PC-3 (cell line): ENCODE results near the gene MAS1L. TPM values are rescaled to one million over a fixed set of nuclear protein-coding genes. Genes with fewer than 3 reads are reported as not detected.

Source experiments
- ATAC-seq: fragments of 200-7000 bp; cut with Tn5 transposase; 2 replicates; pipeline ENCODE4 v1.9.1; 2020; ENCODE audit warnings: mild to moderate bottlenecking, moderate library complexity
- BruUV-seq: library from RNA; stranded (reverse); fragments of 400-500 nt; replicated peaks from 2 replicates; lab custom pipeline; 2021; lab: Mats Ljungman, UMichigan
- CTCF ChIA-PET: fragments of 300-600 bp; sonication (Branson Sonifier 250); formaldehyde crosslinking; loops from one replicate; lab custom pipeline; 2022; ENCODE audit warnings: antibody characterized with exemption; lab: Charles Lee
- POLR2A ChIA-PET: fragments of 300-600 bp; sonication (Branson Sonifier 250); formaldehyde crosslinking; loops from one replicate; lab custom pipeline; 2022; ENCODE audit warnings: antibody characterized with exemption; ENCODE audit not compliant: unreplicated experiment; lab: Charles Lee
- DNase-seq: peaks from one replicate; pipeline ENCODE4 v3.0.0-alpha.2; 2015
- H2AFZ ChIP-seq: fragments of 300-600 bp; sonication (generic); 2 replicates; pipeline ENCODE4 v1.6.0; 2016; ENCODE audit warnings: antibody characterized with exemption, low read length
- H3F3A ChIP-seq: fragments of 300-600 bp; sonication (generic); one replicate; pipeline ENCODE4 v1.6.0; 2017; ENCODE audit warnings: antibody characterized with exemption, low read length, control low read depth, mild to moderate bottlenecking; ENCODE audit not compliant: unreplicated experiment
- H3K27ac ChIP-seq: fragments of 300-600 bp; sonication (generic); 2 replicates; pipeline ENCODE4 v1.5.1; 2016; ENCODE audit warnings: mild to moderate bottlenecking, low read length
- H3K27me3 ChIP-seq: fragments of 300-600 bp; sonication (generic); 2 replicates; pipeline ENCODE4 v1.6.1; 2016; ENCODE audit warnings: low read length, mixed read lengths
- H3K36me3 ChIP-seq: fragments of 300-600 bp; sonication (generic); 2 replicates; pipeline ENCODE4 v1.6.1; 2016; ENCODE audit warnings: low read depth, mixed run types, low read length, mixed read lengths
- H3K4me1 ChIP-seq: fragments of 300-600 bp; sonication (generic); 2 replicates; pipeline ENCODE4 v1.5.1; 2016; ENCODE audit warnings: low read length; ENCODE audit not compliant: insufficient read depth
- H3K4me2 ChIP-seq: fragments of 300-600 bp; sonication (generic); 2 replicates; pipeline ENCODE4 v1.6.0; 2016; ENCODE audit warnings: low read length
- H3K4me3 ChIP-seq: fragments of 300-600 bp; sonication (generic); 2 replicates; pipeline ENCODE4 v1.5.1; 2016; ENCODE audit warnings: mild to moderate bottlenecking, low read length, mixed read lengths
- H3K79me2 ChIP-seq: fragments of 300-600 bp; sonication (generic); 2 replicates; pipeline ENCODE4 v1.6.1; 2017; ENCODE audit warnings: low read length, mixed read lengths
- H3K9ac ChIP-seq: fragments of 300-600 bp; sonication (generic); 2 replicates; pipeline ENCODE4 v1.6.0; 2016; ENCODE audit warnings: mild to moderate bottlenecking, low read length
- H3K9me2 ChIP-seq: fragments of 300-600 bp; sonication (generic); replicated peaks from 2 replicates; pipeline ENCODE4 v1.6.1; 2016; ENCODE audit warnings: mixed run types, low read length, mixed read lengths
- H3K9me3 ChIP-seq: fragments of 300-600 bp; sonication (generic); 2 replicates; pipeline ENCODE4 v1.6.1; 2016; ENCODE audit warnings: low read length, mixed read lengths
- H4K20me1 ChIP-seq: fragments of 300-600 bp; sonication (generic); 2 replicates; pipeline ENCODE4 v1.6.1; 2016; ENCODE audit warnings: low read length, mixed read lengths
- EZH2 ChIP-seq: fragments of 300-600 bp; sonication (generic); IDR thresholded peaks from one replicate; pipeline ENCODE4 v1.6.1; 2017; ENCODE audit warnings: antibody characterized with exemption, mild to moderate bottlenecking, low read length; ENCODE audit not compliant: unreplicated experiment
- EZH2phosphoT487 ChIP-seq: fragments of 300-600 bp; sonication (generic); IDR thresholded peaks from 2 replicates; pipeline ENCODE4 v1.6.1; 2018; ENCODE audit warnings: mild to moderate bottlenecking, antibody characterized with exemption, low read length, borderline replicate concordance
- intact Hi-C: fragments of 100-400 bp; cut with micrococcal nuclease; formaldehyde crosslinking; loops from 2 replicates; pipeline ENCODE4 v1.9.0; 2023
- total RNA-seq: library from RNA; depleted of rRNA; stranded (reverse); fragments of >200 nt; gene quantifications from 2 replicates; pipeline ENCODE4 v1.2.3, GENCODE V29; 2014
- TF ChIP-seq, protein P1 (sequence below): fragments of 300-600 bp; sonication (generic); conservative IDR thresholded peaks from 2 replicates; pipeline ENCODE4 v1.5.1; 2017; ENCODE audit warnings: antibody characterized with exemption, low read depth, mild to moderate bottlenecking, low read length

MAS1L gene
- total RNA-seq, 1 experiment from 2014 or later: not detected

DNA sequence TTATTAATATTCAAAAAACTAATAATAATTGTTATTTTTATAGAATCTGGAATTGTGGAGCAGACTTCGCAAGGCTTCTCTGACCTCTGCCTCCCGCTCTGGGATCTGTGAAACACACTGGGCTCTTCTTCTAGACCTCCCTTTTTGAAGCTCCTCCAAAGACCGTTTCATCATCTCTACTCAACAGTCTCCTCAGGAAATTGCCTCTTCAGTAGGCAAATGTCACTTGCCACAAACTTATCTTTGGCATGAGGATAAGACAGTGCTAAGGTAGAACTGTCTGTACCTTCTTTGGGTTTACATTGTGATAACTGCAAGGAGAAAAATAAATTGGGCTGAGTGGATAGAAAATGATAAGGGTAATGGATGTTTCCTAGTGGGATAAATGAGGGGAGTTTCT lies 2.3 kb upstream of the MAS1L start:
- H3K4me3 ChIP-seq: no peak overlapping the region
- ChIA-PET CTCF (no interaction called here), POLR2A (no interaction called here)
- no peak overlapping the region for H3K27ac ChIP-seq
- ATAC-seq (no peak), DNase-seq (no peak)
- no peak overlapping the region for H3K9ac ChIP-seq
- no peaks in the 10 kb centered on the region for H4K20me1 ChIP-seq
- H3K4me1 ChIP-seq: no peaks in the 10 kb centered on the region
- no peak overlapping the region for H2AFZ ChIP-seq
- BruUV-seq: no TSS peak
- no peaks in the 10 kb centered on the region for H3K9me2 ChIP-seq
- H3K79me2 ChIP-seq: no peaks in the 10 kb centered on the region
- no peaks in the 10 kb centered on the region for H3K36me3 ChIP-seq
- no peak for TF ChIP-seq EZH2phosphoT487
- TF ChIP-seq, protein P1, sequence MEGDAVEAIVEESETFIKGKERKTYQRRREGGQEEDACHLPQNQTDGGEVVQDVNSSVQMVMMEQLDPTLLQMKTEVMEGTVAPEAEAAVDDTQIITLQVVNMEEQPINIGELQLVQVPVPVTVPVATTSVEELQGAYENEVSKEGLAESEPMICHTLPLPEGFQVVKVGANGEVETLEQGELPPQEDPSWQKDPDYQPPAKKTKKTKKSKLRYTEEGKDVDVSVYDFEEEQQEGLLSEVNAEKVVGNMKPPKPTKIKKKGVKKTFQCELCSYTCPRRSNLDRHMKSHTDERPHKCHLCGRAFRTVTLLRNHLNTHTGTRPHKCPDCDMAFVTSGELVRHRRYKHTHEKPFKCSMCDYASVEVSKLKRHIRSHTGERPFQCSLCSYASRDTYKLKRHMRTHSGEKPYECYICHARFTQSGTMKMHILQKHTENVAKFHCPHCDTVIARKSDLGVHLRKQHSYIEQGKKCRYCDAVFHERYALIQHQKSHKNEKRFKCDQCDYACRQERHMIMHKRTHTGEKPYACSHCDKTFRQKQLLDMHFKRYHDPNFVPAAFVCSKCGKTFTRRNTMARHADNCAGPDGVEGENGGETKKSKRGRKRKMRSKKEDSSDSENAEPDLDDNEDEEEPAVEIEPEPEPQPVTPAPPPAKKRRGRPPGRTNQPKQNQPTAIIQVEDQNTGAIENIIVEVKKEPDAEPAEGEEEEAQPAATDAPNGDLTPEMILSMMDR: no peak
- TF ChIP-seq EZH2: no peak
- no peaks in the 10 kb centered on the region for H3K9me3 ChIP-seq
- no peaks in the 10 kb centered on the region for H3F3A ChIP-seq
- peaks cover 30% of the 10 kb centered on the region; the same call in 1 of the 2 replicates for H3K27me3 ChIP-seq
- intact Hi-C loops: no loop called here
- H3K4me2 ChIP-seq: no peak overlapping the region

DNA sequence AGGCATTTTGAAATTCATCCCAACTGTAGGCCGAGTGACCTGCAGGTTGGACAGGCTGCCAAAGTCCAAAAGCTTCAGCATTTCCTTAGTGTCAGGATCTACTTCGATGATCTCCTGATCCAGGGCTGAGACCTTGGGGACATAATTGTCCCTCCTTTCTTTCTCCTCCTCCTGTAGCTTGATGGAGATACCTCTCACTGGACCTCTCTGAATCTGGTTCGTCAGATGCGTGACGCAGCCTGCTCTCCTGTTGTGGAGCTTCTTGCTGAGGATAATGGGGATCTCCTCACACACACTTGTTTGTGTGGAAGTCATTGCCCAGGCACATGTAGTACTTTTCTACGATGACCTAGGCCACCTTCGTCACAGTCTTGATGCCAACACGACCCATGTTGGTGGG lies 1.5 kb upstream of the MAS1L start:
- no peak overlapping the region for H3K27ac ChIP-seq
- H3K9ac ChIP-seq: no peak overlapping the region
- no peaks in the 10 kb centered on the region for H3K9me3 ChIP-seq
- ChIA-PET CTCF (no interaction called here), POLR2A (no interaction called here)
- no peak for ATAC-seq
- no peaks in the 10 kb centered on the region for H4K20me1 ChIP-seq
- no TSS peak for BruUV-seq
- no peaks in the 10 kb centered on the region for H3K79me2 ChIP-seq
- H3K36me3 ChIP-seq: no peaks in the 10 kb centered on the region
- H2AFZ ChIP-seq: no peak overlapping the region
- no peak overlapping the region for H3K4me2 ChIP-seq
- intact Hi-C loops: no loop called here
- TF ChIP-seq EZH2 (no peak), EZH2phosphoT487 (no peak)
- TF ChIP-seq, protein P1: no peak
- H3K9me2 ChIP-seq: no peaks in the 10 kb centered on the region
- H3K4me3 ChIP-seq: no peak overlapping the region
- H3F3A ChIP-seq: no peaks in the 10 kb centered on the region
- no peak for DNase-seq
- H3K27me3 ChIP-seq: peaks cover 25% of the 10 kb centered on the region; the same call in 1 of the 2 replicates
- no peaks in the 10 kb centered on the region for H3K4me1 ChIP-seq

DNA sequence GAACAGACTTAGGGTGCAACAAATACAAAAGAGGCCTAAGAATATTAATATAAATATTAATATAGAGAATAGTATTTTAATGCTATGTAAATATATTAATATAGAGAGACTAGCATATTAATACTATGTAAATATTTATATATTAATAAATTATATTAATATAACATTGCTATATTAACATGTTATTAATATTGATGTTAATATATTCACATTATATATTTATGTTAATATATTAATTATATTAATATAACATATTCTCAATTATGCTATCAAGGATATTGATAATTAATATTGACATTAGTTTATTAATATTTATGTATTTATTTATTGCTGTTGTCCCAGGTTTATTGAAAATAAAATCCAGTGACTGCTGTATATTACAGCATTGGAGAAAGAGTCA lies 1.1 kb upstream of the MAS1L start:
- H4K20me1 ChIP-seq: no peaks in the 10 kb centered on the region
- H3K79me2 ChIP-seq: no peaks in the 10 kb centered on the region
- intact Hi-C loops: no loop called here
- no peak overlapping the region for H3K4me2 ChIP-seq
- no peaks in the 10 kb centered on the region for H3K9me2 ChIP-seq
- H3K27me3 ChIP-seq: peaks cover 21% of the 10 kb centered on the region; the same call in 1 of the 2 replicates
- no peak overlapping the region for H2AFZ ChIP-seq
- no peak overlapping the region for H3K4me3 ChIP-seq
- no peaks in the 10 kb centered on the region for H3K36me3 ChIP-seq
- TF ChIP-seq EZH2: no peak
- no peak for TF ChIP-seq EZH2phosphoT487
- TF ChIP-seq, protein P1: no peak
- ChIA-PET POLR2A (no interaction called here), CTCF (no interaction called here)
- DNase-seq (no peak), ATAC-seq (no peak)
- H3K9ac ChIP-seq: no peak overlapping the region
- H3F3A ChIP-seq: no peaks in the 10 kb centered on the region
- BruUV-seq: no TSS peak
- no peaks in the 10 kb centered on the region for H3K4me1 ChIP-seq
- H3K9me3 ChIP-seq: no peaks in the 10 kb centered on the region
- H3K27ac ChIP-seq: no peak overlapping the region
